ENCODE results near the gene MAN1A1. TPM values are rescaled to one million over a fixed set of nuclear protein-coding genes. Genes with fewer than 3 reads are reported as not detected.

MAN1A1 gene
- total RNA-seq, 1 experiment from 2014 or later = 0.06 TPM

DNA sequence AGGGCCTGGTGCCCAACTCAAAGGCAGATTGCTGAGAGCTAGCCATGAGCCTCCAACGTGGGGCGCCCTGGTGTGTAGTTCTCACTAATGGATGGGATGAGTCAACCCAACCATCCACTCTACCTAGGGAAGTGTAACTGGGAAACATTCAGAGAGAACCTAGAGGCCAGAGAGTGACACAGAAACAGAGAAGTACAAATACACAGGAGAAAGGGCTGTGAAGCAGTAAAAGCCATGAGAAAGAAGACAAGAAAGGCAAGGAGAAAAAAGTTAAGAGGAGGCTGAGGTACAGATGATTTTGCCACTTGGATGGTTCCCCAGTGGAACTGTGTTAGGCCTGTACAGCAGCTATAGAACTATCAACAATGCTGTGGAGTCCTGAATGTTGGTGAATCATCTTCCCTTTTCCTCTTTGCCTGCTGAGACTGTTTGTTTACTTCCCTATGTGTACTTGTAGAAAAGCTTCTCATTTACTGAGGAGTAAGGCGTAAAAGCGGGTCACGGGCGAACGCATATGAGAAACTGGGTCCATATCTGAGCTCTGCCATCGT lies 39.0 kb downstream of the MAN1A1 start:
- no TSS peak for BruUV-seq (replicated peaks)
- Histone ChIP-seq H3K27me3 (replicated peaks; ENCODE audit: insufficient read depth, low read depth, low read length, poor library complexity) (no peaks in the 10 kb centered on the region), H3K4me1 (ENCODE audit: insufficient read depth, low read length, poor library complexity, severe bottlenecking) (peaks cover 5% of the 10 kb centered on the region), H3K36me3 (ENCODE audit: insufficient read depth, low read length, poor library complexity, severe bottlenecking) (no peaks in the 10 kb centered on the region), H3K27ac (ENCODE audit: low read depth, low read length, poor library complexity, severe bottlenecking) (no peak overlapping the region), H3K9me3 (ENCODE audit: low read depth, low read length, poor library complexity, severe bottlenecking) (no peaks in the 10 kb centered on the region), H3K4me3 (ENCODE audit: low read depth, low read length, poor library complexity, severe bottlenecking) (no peak overlapping the region)
- intact Hi-C loops (cut with micrococcal nuclease; ENCODE audit: unreplicated experiment) = no loop called here
- ChIA-PET POLR2A (ENCODE audit: low non-redundant PET) (no interaction called here), CTCF (no interaction called here)
- TF ChIP-seq, protein P1, sequence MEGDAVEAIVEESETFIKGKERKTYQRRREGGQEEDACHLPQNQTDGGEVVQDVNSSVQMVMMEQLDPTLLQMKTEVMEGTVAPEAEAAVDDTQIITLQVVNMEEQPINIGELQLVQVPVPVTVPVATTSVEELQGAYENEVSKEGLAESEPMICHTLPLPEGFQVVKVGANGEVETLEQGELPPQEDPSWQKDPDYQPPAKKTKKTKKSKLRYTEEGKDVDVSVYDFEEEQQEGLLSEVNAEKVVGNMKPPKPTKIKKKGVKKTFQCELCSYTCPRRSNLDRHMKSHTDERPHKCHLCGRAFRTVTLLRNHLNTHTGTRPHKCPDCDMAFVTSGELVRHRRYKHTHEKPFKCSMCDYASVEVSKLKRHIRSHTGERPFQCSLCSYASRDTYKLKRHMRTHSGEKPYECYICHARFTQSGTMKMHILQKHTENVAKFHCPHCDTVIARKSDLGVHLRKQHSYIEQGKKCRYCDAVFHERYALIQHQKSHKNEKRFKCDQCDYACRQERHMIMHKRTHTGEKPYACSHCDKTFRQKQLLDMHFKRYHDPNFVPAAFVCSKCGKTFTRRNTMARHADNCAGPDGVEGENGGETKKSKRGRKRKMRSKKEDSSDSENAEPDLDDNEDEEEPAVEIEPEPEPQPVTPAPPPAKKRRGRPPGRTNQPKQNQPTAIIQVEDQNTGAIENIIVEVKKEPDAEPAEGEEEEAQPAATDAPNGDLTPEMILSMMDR (conservative IDR thresholded peaks at IDR 0.05; ENCODE audit: low read depth, low read length) = no peak
- no peak for TF ChIP-seq EZH2 (IDR thresholded peaks at IDR 0.05; ENCODE audit: borderline replicate concordance, low read depth, low read length, poor library complexity, severe bottlenecking)
- DNase-seq (ENCODE audit: low spot score) = no peak

DNA sequence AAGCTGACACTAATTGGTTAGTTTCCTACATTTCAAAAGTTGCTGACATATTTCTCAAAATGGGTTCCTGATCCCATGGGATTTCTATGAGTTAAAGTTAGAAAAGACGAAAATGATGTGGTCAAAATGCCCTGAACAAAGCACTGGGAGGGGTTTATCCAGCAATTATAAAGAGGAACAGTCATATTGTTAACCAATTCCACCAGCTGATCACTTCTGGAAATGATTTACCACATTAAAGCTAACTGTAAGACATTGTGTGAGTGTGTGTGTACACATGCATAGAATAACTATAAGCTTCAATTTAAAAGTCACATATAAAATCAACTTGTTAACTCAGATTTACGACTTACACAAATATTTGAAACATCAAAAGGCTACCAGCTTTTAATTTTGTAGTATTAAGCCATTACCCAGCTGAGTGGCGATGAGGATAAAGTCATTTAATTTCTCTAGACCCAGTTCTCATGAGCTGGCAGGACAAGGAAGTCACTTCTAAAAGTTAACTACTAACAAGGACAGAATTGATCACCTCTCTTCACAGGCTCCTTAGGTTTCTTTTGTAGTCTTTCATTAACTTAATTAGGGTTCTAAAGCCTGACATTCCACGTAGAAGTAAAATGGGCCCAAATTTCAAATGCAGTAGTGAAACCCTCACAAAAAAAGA lies 40.4 kb downstream of the MAN1A1 start:
- TF ChIP-seq EZH2 (IDR thresholded peaks at IDR 0.05; ENCODE audit: borderline replicate concordance, low read depth, low read length, poor library complexity, severe bottlenecking) = no peak
- TF ChIP-seq, protein P1 (conservative IDR thresholded peaks at IDR 0.05; ENCODE audit: low read depth, low read length) = no peak
- BruUV-seq (replicated peaks) = no TSS peak
- ChIA-PET POLR2A (ENCODE audit: low non-redundant PET) (no interaction called here), CTCF (no interaction called here)
- Histone ChIP-seq H3K27ac (ENCODE audit: low read depth, low read length, poor library complexity, severe bottlenecking) (no peak overlapping the region), H3K4me1 (ENCODE audit: insufficient read depth, low read length, poor library complexity, severe bottlenecking) (peaks cover 5% of the 10 kb centered on the region), H3K9me3 (ENCODE audit: low read depth, low read length, poor library complexity, severe bottlenecking) (no peaks in the 10 kb centered on the region), H3K27me3 (replicated peaks; ENCODE audit: insufficient read depth, low read depth, low read length, poor library complexity) (no peaks in the 10 kb centered on the region), H3K36me3 (ENCODE audit: insufficient read depth, low read length, poor library complexity, severe bottlenecking) (no peaks in the 10 kb centered on the region), H3K4me3 (ENCODE audit: low read depth, low read length, poor library complexity, severe bottlenecking) (no peak overlapping the region)
- intact Hi-C loops (cut with micrococcal nuclease; ENCODE audit: unreplicated experiment) = no loop called here
- peak; percentile 5 for DNase-seq (ENCODE audit: low spot score)

DNA sequence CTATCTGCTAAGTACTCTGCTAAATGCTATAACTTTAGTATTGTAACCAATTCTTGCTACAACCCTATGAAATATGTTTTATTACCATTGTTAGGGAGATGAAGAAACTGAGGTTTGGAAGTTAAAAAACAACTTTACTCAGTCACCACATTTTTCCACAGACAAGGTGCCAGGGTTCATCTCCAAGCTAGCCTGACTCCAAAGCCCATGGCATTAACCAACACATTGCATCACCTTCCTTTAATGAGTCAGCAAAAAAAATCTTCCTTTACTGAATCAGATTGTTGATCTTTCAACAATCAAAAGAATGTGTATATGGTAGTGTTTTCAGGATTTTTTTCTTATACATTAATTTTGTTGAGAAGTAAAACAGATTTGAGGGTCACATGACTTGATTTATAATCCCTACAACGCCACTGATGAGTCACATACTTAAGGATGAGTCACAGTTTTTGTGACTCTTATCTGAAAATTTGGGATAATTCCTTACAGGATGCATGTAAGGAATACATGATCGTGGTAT lies 41.5 kb downstream of the MAN1A1 start:
- H3K27ac ChIP-seq (ENCODE audit: low read depth, low read length, poor library complexity, severe bottlenecking) = no peak overlapping the region
- H3K9me3 ChIP-seq (ENCODE audit: low read depth, low read length, poor library complexity, severe bottlenecking) = no peaks in the 10 kb centered on the region
- peak; percentile 43 for DNase-seq (ENCODE audit: low spot score)
- TF ChIP-seq, protein P1 (conservative IDR thresholded peaks at IDR 0.05; ENCODE audit: low read depth, low read length) = no peak
- no peak for TF ChIP-seq EZH2 (IDR thresholded peaks at IDR 0.05; ENCODE audit: borderline replicate concordance, low read depth, low read length, poor library complexity, severe bottlenecking)
- H3K4me3 ChIP-seq (ENCODE audit: low read depth, low read length, poor library complexity, severe bottlenecking) = no peak overlapping the region
- H3K27me3 ChIP-seq (replicated peaks; ENCODE audit: insufficient read depth, low read depth, low read length, poor library complexity) = no peaks in the 10 kb centered on the region
- peaks cover 5% of the 10 kb centered on the region for H3K4me1 ChIP-seq (ENCODE audit: insufficient read depth, low read length, poor library complexity, severe bottlenecking)
- ChIA-PET POLR2A (ENCODE audit: low non-redundant PET) (no interaction called here), CTCF (no interaction called here)
- BruUV-seq (replicated peaks) = no TSS peak
- H3K36me3 ChIP-seq (ENCODE audit: insufficient read depth, low read length, poor library complexity, severe bottlenecking) = no peaks in the 10 kb centered on the region
- intact Hi-C loops (cut with micrococcal nuclease; ENCODE audit: unreplicated experiment) = no loop called here

All from A673 (cell line).